KG1 (cell line): Measurements from ENCODE around the gene ATP1A3.
"Not testable (repeated sequence)": the region's sequence is repeated elsewhere in the genome, so short reads cannot be mapped to it uniquely, and the experiment has no call there.

Experiments used
- DNase-seq: peaks from one replicate; lab custom pipeline; 2025; lab: John Stamatoyannopoulos, UW

The ATP1A3 gene

GRCh38 chr19:41945135-41945766 lies 48.8 kb downstream of the ATP1A3 start:
- DNase-seq = no peak

DNA sequence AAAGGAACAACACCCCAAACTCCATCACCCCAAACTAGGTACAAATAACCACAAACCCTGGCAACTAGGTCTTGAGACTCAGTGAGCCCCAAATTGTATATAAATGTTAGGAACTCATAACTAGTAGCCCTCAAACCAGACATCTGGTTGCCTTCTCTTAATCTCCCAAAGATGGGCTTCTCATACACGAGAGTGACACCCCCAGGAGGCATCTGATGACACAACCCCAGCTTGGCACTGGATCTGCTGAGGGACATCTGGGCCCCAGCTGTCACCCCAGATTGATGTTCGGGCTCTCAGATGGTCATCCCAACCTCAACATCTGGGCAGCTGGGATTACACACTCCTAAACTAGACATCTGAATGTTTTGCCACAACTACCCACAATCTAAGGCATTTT lies 49.7 kb downstream of the ATP1A3 start:
- DNase-seq = no peak

DNA sequence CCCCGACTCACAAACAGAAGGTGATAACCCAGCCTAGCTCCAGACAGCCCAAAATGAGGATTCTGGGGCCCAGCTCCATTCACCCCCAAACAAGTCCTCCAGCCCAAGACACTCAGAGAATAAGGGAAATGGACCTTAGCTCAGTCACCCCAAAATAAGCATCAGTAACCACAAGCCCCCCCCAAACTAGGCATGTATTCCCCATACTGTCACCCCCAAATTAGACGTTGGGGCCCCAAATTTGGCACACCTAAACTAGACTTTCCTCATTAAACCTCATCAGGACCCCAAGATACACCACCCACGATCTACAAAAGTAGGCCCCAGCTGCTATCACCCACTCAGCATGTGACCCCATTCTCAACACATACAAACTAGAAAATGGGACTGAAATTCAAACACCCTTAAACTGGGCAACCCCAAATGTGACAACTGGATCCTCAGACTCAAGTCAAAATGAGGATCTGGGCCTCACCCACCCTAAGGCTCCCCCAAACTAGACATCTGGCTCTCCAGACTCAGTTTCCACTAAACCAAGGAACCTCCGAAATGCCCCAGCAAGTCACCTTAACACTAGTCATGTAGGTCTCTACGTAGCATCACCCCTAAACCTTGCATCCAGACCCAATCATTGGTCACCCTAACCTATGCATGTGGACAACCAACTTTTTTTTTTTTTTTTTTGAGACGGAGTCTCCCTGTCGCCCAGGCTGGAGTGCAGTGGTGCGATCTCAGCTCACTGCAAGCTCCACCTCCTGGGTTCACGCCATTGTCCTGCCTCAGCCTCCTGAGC lies 52.4 kb downstream of the ATP1A3 start:
- no peak for DNase-seq

GRCh38 chr19:41940731-41941409 lies 53.2 kb downstream of the ATP1A3 start:
- DNase-seq = no peak

GRCh38 chr19:41939861-41940730 lies 53.9 kb downstream of the ATP1A3 start:
- no peak for DNase-seq

DNA sequence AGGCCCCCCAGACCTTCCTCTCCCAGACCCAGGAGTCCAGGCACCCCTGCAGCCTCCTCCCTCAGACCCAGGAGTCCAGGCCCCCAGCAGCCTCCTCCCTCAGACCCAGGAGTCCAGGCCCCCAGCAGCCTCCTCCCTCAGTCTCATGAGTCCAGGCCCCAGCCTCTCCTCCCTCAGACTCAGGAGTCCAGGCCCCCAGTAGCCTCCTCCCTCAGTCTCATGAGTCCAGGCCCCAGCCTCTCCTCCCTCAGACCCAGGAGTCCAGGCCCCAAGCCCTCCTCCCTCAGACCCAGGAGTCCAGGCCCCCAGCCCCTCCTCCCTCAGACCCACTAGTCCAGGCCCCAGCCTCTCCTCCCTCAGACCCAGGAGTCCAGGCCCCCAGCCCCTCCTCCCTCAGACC lies 54.8 kb downstream of the ATP1A3 start:
- DNase-seq = not testable (repeated sequence)

DNA sequence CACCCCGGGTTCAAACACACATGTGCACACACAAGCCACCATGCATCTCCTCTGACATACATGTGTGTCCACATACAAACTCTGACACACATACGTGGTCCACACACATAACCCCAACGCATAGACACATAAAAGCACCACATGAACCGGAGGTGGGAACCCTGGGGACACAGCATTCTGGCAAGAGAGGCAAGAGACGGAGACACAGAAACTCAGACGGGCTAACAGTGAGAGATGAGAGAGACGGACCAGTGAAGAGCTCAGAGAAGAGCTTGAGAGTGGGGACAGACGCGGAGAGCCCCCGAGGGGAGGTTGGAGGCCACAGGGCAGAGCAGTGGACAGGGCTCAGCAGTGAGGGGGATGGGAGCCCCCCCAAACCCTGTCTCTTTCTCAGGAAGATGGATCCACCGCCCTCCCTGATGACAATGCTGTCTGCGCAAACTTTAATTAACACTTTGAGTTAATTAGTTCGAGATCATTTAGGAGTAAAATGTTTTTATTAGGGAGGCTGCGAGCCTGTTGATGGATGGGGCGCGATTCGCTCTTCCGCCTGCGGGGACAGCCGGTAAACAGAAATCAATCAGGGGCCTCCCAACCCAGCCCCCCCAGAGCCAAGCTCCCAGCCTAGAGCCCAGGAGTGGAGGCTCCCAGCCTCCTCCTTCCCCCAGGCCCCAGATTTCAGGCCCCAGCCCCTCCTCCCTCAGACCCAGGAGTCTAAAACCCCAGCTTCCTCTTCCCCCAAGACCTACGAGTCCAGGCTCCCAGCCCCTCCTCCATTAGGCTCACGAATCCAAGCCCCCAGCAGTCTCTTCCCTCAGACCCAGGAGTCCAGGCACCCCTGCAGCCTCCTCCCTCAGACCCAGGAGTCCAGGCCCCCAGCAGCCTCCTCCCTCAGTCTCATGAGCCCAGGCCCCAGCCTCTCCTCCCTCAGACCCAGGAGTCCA lies 56.2 kb downstream of the ATP1A3 start:
- no peak for DNase-seq

- no peak for DNase-seq
Measured at GRCh38 chr19:41936961-41937360, 57.1 kb downstream of the ATP1A3 start.

- no peak for DNase-seq
Measured at GRCh38 chr19:41936416-41936850, 57.6 kb downstream of the ATP1A3 start.

DNA sequence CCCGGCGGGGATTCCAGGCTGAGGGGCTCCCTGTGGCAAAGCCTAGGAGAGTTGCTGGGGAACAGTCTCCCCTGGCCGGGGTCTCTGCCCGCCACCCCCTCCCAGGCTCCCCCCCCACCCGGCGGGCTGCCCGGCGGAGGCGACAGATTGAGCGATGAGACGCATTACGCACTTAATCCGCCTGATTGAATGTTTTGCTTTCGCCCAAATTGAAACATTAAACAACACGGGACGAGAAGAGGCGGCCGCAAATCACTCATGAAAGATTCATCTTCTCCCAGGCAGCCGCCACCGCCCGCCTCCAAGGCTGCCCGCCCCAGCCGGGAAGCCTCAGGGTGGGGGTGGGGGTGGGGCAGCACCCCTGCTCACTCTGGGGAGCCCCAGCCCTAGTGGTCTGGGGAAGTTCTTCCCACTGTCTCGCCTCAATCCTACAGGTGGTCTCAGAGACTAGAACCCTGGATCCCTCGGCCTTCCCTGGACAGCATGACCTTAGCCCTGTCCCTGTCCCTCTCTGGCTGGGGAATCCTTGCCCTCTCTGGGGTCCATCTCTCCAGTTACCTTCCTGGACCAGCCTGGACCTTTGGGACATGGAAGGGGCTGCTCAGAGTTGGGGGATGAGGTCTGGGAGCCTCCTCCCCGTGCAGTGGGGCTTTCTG lies 58.1 kb downstream of the ATP1A3 start:
- DNase-seq = no peak

DNA sequence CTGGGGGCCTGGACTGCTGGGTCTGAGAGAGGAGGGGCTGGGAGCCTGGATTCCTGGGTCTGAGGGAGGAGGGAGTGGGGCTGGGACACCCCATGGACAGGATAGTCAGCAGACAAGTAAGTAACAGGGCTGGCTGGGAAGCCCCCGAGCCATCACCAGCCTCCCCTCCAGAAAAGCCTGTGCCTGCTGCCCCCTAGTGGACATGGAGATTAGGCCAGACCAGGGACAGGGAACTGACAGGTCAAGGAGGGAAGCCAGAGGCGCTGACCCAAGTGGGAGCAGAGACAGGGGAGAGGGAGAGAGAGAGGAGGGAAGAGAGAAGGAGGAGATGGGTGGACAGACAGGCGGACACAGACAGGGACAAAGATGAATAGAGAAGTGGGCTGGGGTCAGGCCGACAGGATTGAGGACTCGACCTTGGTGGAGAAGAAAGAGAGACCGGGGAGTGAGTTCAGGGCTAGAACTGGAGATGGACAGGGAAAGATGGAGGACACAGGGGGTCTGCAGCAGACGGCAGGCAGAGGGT lies 59.1 kb downstream of the ATP1A3 start:
- DNase-seq = peak; percentile 7

DNA sequence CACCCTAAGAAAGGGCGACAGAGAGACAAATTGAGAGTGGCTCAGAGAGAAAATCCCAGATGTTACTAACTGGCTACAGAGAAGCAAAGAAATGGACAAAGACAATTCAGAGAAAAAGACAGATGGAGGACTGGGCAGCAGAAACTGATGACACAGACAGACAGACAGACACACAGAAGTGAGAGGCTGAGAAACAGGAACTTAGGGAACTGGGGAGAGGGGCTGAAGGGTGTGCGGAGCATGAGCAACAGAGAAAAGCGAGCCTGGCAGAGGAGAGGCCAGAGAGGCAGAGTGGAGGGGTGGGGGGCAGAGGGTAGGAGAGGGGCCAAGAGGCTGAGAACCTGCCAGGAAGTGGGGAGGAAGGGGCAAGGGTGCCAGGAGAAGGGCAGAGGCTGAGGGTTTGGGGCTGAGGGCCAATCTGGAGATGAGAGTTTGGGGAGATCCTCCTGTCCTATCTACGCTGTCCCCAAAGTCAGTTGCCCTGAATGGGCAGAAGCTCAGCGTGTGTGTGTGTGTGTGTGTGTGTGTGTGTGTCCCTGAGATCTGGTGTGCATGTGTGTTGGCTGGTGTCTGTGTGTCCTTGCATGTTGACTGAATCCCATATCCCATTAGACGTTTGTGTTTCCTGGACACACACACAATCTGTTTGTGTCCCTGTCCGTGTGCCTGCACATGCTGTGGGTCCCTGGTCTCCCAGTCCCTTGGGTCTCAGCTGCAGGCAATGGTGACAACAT lies 60.2 kb downstream of the ATP1A3 start:
- no peak for DNase-seq

DNA sequence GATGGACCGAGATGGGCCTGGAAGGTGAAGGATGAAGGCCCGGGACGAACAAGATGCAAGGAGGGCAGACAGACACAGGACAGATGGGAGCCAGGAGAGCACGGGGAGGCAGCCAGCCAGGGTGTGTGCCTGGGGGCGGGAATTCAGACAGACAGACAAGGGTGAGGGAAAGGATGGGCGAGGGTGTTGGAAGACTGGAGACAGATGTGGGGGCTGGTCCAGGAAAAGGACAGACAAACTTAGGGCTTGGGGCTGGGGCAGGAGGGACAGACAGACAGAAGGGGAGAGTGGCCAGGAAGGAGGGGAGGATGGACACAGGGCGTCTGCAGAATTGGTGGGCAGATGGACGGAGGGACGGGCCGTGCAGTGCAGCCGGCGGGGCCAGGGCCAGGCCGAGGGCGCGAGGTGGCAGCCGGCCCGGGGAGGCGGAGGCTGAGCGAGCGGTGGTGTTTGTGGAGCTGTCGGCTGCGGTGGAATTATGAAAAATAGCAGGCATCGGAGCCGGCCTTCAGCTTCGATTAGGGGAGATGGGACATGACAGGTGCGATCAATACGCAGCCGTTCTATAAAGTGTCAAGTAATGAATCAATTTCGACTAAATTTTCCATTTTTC lies 61.2 kb downstream of the ATP1A3 start:
- DNase-seq = no peak

- DNase-seq = no peak
Measured at GRCh38 chr19:41932259-41932719, 61.7 kb downstream of the ATP1A3 start.

GRCh38 chr19:41930926-41931592 lies 63.0 kb downstream of the ATP1A3 start:
- DNase-seq = no peak

- DNase-seq = no peak
Measured at GRCh38 chr19:41930322-41930722, 63.7 kb downstream of the ATP1A3 start.

GRCh38 chr19:41929536-41930071 lies 64.4 kb downstream of the ATP1A3 start:
- no peak for DNase-seq
